ENCODE measurements around the gene EIF4G2.

- TF ChIP-seq CTCF (IDR thresholded peaks at IDR 0.05 in 4 of 5, conservative IDR thresholded peaks at IDR 0.05 in 1 of 5) (no peak), POLR2A (IDR thresholded peaks at IDR 0.05) (no peak)
Observed at GRCh38 chr11:10829139-10829538, 20.4 kb upstream of the EIF4G2 start.

All from gastrocnemius medialis (tissue), 4 donors.